Measurements from ENCODE around the gene OR6N1. TPM values are rescaled to one million over a fixed set of nuclear protein-coding genes. Genes with fewer than 3 reads are reported as not detected.

OR6N1 gene
- not detected in 2 replicates for total RNA-seq

DNA sequence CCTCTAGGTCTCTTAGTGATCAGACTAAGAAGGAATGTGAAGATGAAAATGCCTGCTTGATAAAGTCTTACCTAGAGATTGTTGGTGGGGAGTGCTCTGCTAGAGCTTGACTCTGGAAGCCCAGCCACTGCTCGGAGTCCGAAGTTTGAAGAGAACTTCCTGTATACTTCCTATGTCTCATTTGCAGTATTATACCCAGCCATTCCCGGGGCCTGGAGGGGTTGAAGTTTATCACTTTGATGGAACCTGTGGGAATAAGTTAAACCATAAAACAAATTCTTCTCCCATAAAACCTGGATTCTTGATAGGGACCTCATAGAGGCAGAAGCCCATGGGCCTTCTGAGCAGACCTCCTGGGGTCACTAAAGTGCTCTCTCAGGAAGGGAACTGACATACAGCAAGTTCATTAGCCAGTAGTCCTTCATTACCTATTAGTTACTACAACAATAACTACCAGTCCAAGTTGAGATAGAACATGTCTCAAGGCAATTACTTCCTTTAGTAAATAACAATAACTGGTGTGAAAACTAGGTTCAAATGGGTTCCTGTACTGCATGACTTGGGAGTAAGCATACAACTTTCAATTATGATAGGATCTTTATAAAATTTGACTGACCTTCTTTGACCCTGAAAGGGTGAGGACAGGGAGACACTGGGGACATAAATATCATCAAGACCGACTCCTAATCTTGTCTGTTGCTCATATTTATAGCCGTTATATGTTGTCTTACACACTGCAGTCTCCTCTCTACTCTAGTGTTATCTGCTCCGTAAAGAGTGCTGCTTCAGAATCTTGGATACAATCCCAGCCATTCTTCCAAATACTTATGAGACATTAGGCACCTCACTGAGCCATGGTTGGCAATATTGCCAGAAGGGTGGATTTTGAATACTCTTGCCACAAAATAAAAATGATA is at the start of gene OR6N1:
Gene OR6N1, minus strand, starts transcription at position 246 of the 917 bp plus-strand sequence. CDS start 5,513 bp downstream, outside the sequence.

GRCh38 chr1:158781104-158781503 is 9.1 kb upstream of the OR6N1 start, which contains the start of gene OR6N2:
Gene OR6N2 (minus strand): TSS chr1:158781204. CDS start chr1:158777635, 3,569 bp downstream.

DNA sequence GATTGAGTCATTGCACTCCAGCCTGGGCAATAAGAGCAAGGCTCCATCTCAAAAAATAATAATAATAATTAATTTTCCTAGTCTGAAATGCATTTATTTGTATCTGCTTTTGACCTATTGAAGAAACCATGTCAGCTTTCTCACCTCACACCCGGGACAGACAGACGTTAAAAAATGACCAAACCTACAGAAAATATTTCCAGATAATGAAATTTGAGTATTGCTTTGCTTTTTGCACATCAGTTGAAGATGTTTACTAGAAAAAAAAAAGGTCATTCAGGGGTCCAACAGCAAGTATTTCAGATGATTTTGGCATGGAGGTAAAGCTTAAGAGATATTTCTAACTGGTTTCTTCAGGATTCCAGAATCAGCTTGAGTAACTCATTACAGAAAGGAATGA is 17.6 kb downstream of the OR6N1 start, which contains the start of gene OR6K6:
Gene OR6K6, plus strand, starts transcription at position 301 of the 400 bp plus-strand sequence. CDS start 168 bp downstream, outside the sequence.

GRCh38 chr1:158720620-158721019 is 51.4 kb downstream of the OR6N1 start, which contains the start of gene OR6K3:
Gene OR6K3 (minus strand): TSS chr1:158720720. CDS start chr1:158718115, 2,605 bp downstream.

Small RNAs within 50 kb of the gene (small RNA-seq; reads per million reads assigned to genes)
- not detected for gene OR2AQ1P (ENCODE audit: low replicate concordance)

Other genes with a start within 250 kb of the OR6N1 start
- gene OR6Y1, start 217.8 kb downstream of the OR6N1 start, total RNA-seq, result not detected in 2 replicates
- gene OR6P1, start 201.6 kb downstream of the OR6N1 start, total RNA-seq, result not detected in 2 replicates
- gene OR10X1, start 192.3 kb downstream of the OR6N1 start, total RNA-seq, result not detected in 2 replicates
- gene OR10Z1, start 166.9 kb downstream of the OR6N1 start, total RNA-seq, result not detected in 2 replicates
- gene SPTA1, start 85.5 kb downstream of the OR6N1 start, total RNA-seq, result not detected in 2 replicates
- not detected in 2 replicates for gene OR6K2, start 71.5 kb downstream of the OR6N1 start, total RNA-seq
- gene OR6K3, start 51.5 kb downstream of the OR6N1 start, total RNA-seq, result not detected in 2 replicates
- not detected in 2 replicates for gene OR6K6, start 17.5 kb downstream of the OR6N1 start, total RNA-seq
- not detected in 2 replicates for gene OR6N2, start 9.0 kb upstream of the OR6N1 start, total RNA-seq
- not detected in 2 replicates for gene MNDA, start 59.2 kb upstream of the OR6N1 start, total RNA-seq
- not detected in 2 replicates for gene PYHIN1, start 159.4 kb upstream of the OR6N1 start, total RNA-seq
- gene IFI16, start 237.7 kb upstream of the OR6N1 start, total RNA-seq, result 68.6 and 98.3 TPM in 2 replicates

Measured in placental pericyte (primary cell).